ENCODE data around the gene OLA1. TPM values are rescaled to one million over a fixed set of nuclear protein-coding genes. Genes with fewer than 3 reads are reported as not detected.

Gene OLA1
- total RNA-seq, 1 experiment from 2014 or later = 263 TPM

DNA sequence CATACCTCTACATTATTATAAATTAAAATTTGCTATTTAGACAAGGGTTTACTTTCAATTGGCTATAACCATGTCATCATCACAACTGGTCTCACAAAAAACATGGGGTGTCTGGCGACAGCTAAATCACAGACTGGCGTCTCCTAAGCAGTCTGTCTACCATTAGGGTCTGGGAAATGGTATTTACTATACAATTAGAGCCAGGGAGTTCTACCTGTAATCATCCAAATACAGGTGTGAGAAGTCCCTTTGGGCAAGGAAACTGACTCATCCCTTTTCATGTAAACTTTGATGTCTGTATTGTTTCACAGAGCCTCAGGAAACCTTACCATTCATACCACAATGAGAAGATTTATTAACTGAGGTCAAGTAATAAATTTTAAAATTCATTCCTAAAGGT, 126.7 kb downstream of the OLA1 start:
- Histone ChIP-seq H3F3A (ENCODE audit: insufficient read depth, low read depth) (peaks cover 52% of the 10 kb centered on the region), H3K9me3 (ENCODE audit: insufficient read depth, low read depth) (0 out of 2 replicates have a peak, but pooled peaks cover 5% of the 10 kb centered on the region), H3K4me1 (replicated peaks; ENCODE audit: insufficient read depth) (peaks cover 68% of the 10 kb centered on the region), H3K27me3 (ENCODE audit: insufficient read depth, low read depth) (no peaks in the 10 kb centered on the region), H3K4me3 (no peak overlapping the region), H3K36me3 (ENCODE audit: low read depth) (peaks cover 41% of the 10 kb centered on the region), H3K79me2 (ENCODE audit: low read depth) (peaks cover 6% of the 10 kb centered on the region; the same call in 1 of the 2 replicates), H3K4me2 (peak overlapping the region; percentile 23), H2AFZ (no peak overlapping the region), H3K27ac (peak overlapping the region; percentile 66), H3K9me2 (ENCODE audit: insufficient read depth) (no peaks in the 10 kb centered on the region), H4K20me1 (ENCODE audit: insufficient read depth) (no peaks in the 10 kb centered on the region)
- ChIA-PET CTCF (no interaction called here), POLR2A (ENCODE audit: unreplicated experiment) (interaction anchor here (0.5 kb wide), 1 partner anchor 181 kb away, joined by 8 read pairs; no protein-coding TSS in a partner anchor)
- DNase-seq = peak; percentile 18 to 87
- TF ChIP-seq, protein P1, sequence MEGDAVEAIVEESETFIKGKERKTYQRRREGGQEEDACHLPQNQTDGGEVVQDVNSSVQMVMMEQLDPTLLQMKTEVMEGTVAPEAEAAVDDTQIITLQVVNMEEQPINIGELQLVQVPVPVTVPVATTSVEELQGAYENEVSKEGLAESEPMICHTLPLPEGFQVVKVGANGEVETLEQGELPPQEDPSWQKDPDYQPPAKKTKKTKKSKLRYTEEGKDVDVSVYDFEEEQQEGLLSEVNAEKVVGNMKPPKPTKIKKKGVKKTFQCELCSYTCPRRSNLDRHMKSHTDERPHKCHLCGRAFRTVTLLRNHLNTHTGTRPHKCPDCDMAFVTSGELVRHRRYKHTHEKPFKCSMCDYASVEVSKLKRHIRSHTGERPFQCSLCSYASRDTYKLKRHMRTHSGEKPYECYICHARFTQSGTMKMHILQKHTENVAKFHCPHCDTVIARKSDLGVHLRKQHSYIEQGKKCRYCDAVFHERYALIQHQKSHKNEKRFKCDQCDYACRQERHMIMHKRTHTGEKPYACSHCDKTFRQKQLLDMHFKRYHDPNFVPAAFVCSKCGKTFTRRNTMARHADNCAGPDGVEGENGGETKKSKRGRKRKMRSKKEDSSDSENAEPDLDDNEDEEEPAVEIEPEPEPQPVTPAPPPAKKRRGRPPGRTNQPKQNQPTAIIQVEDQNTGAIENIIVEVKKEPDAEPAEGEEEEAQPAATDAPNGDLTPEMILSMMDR (conservative IDR thresholded peaks at IDR 0.05) = no peak
- TF ChIP-seq EZH2 (IDR thresholded peaks at IDR 0.05; ENCODE audit: low read depth) = no peak
- BruUV-seq (replicated peaks) = no TSS peak
- intact Hi-C loops (cut with micrococcal nuclease; ENCODE audit: unreplicated experiment) = loop anchor here (5.0 kb wide), 1 partner anchor 159 kb away; no protein-coding TSS in a partner anchor

- Histone ChIP-seq H3K4me3 (no peak overlapping the region), H3K36me3 (ENCODE audit: low read depth) (peaks cover 44% of the 10 kb centered on the region), H3K27ac (peak overlapping the region; percentile 66), H4K20me1 (ENCODE audit: insufficient read depth) (no peaks in the 10 kb centered on the region), H3K27me3 (ENCODE audit: insufficient read depth, low read depth) (no peaks in the 10 kb centered on the region), H3K4me2 (peak overlapping the region; percentile 17), H3K9me2 (ENCODE audit: insufficient read depth) (no peaks in the 10 kb centered on the region), H2AFZ (no peak overlapping the region), H3K9me3 (ENCODE audit: insufficient read depth, low read depth) (0 out of 2 replicates have a peak, but pooled peaks cover 5% of the 10 kb centered on the region), H3F3A (ENCODE audit: insufficient read depth, low read depth) (peaks cover 52% of the 10 kb centered on the region), H3K4me1 (replicated peaks; ENCODE audit: insufficient read depth) (peaks cover 68% of the 10 kb centered on the region), H3K79me2 (ENCODE audit: low read depth) (peaks cover 6% of the 10 kb centered on the region; the same call in 1 of the 2 replicates)
- POLR2A ChIA-PET (ENCODE audit: unreplicated experiment) = interaction anchor here (0.5 to 0.7 kb wide), 2 partner anchors 181 to 1025 kb away, joined by 5 to 8 read pairs; no protein-coding TSS in a partner anchor
- DNase-seq = no peak
- CTCF ChIA-PET = no interaction called here
- no TSS peak for BruUV-seq (replicated peaks)
- TF ChIP-seq EZH2 (IDR thresholded peaks at IDR 0.05; ENCODE audit: low read depth) = no peak
- TF ChIP-seq, protein P1 (conservative IDR thresholded peaks at IDR 0.05) = no peak
- intact Hi-C loops (cut with micrococcal nuclease; ENCODE audit: unreplicated experiment) = loop anchor here (5.0 kb wide), 1 partner anchor 159 kb away; no protein-coding TSS in a partner anchor
Measured at GRCh38 chr2:174121175-174121574, 127.2 kb downstream of the OLA1 start.

DNA sequence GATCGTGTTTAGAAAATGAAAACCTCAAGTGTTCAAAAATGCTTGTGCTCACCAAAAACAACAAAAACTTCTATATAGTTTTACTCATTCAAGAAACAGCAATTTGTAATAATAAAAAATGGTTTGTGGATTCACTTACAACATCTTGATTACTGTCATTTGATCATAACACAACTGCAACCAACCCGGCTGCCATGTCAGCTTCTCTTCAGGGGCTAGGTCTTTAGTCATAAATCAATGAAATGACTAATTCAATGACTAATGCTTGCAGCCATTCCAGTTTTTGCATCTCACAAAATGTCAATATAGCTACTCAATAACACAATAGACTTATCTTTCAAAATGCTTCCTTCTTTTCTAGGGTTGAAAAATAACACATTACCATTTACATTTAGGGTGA, 128.0 kb downstream of the OLA1 start:
- Histone ChIP-seq H3K4me1 (replicated peaks; ENCODE audit: insufficient read depth) (peaks cover 68% of the 10 kb centered on the region), H3K27ac (peak overlapping the region; percentile 66), H3K27me3 (ENCODE audit: insufficient read depth, low read depth) (no peaks in the 10 kb centered on the region), H3K9me2 (ENCODE audit: insufficient read depth) (no peaks in the 10 kb centered on the region), H3K36me3 (ENCODE audit: low read depth) (peaks cover 53% of the 10 kb centered on the region), H4K20me1 (ENCODE audit: insufficient read depth) (no peaks in the 10 kb centered on the region), H3K79me2 (ENCODE audit: low read depth) (peaks cover 6% of the 10 kb centered on the region; the same call in 1 of the 2 replicates), H3K9me3 (ENCODE audit: insufficient read depth, low read depth) (0 out of 2 replicates have a peak, but pooled peaks cover 5% of the 10 kb centered on the region), H2AFZ (no peak overlapping the region), H3K4me3 (0 out of 2 replicates have a peak overlapping the region, but pooled peaks have one; percentile 13), H3F3A (ENCODE audit: insufficient read depth, low read depth) (peaks cover 52% of the 10 kb centered on the region), H3K4me2 (peak overlapping the region; percentile 17)
- TF ChIP-seq, protein P1 (conservative IDR thresholded peaks at IDR 0.05) = no peak
- no peak for TF ChIP-seq EZH2 (IDR thresholded peaks at IDR 0.05; ENCODE audit: low read depth)
- intact Hi-C loops (cut with micrococcal nuclease; ENCODE audit: unreplicated experiment) = loop anchor here (5.0 kb wide), 1 partner anchor 158 kb away; no protein-coding TSS in a partner anchor
- peak; percentile 8 to 86 for DNase-seq
- POLR2A ChIA-PET (ENCODE audit: unreplicated experiment) = interaction anchor here (0.7 kb wide), 2 partner anchors 174 to 1024 kb away, joined by 5 to 7 read pairs; no protein-coding TSS in a partner anchor
- BruUV-seq (replicated peaks) = no TSS peak
- CTCF ChIA-PET = no interaction called here

Measured in PC-9 (cell line).